ENCODE data around the gene NOC2L.

Gene NOC2L

DNA sequence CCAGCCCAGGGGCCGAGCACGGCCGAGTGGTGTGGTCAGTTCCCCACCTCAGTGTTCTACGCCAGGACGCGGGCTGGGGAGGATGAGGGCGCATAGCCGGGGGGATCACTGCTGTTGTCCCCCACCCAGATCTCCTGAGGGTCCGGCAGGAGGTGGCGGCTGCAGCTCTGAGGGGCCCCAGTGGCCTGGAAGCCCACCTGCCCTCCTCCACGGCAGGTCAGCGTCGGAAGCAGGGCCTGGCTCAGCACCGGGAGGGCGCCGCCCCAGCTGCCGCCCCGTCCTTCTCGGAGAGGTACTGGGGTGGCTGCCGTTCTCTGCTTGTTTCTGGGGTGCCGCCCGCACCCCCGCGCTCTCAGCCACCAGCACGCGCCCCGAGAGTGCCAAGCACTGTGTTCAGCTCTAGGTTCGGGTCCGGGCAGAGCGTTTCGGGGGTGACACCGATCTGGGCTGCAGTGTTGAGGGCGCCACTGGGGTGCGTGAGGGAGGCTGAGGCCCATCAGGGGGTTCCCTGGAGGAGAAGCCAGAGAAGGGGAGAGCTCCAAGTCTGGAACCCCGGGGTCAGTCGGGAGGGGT lies 18.0 kb downstream of the NOC2L start:
- DNase-seq, result no peak

DNA sequence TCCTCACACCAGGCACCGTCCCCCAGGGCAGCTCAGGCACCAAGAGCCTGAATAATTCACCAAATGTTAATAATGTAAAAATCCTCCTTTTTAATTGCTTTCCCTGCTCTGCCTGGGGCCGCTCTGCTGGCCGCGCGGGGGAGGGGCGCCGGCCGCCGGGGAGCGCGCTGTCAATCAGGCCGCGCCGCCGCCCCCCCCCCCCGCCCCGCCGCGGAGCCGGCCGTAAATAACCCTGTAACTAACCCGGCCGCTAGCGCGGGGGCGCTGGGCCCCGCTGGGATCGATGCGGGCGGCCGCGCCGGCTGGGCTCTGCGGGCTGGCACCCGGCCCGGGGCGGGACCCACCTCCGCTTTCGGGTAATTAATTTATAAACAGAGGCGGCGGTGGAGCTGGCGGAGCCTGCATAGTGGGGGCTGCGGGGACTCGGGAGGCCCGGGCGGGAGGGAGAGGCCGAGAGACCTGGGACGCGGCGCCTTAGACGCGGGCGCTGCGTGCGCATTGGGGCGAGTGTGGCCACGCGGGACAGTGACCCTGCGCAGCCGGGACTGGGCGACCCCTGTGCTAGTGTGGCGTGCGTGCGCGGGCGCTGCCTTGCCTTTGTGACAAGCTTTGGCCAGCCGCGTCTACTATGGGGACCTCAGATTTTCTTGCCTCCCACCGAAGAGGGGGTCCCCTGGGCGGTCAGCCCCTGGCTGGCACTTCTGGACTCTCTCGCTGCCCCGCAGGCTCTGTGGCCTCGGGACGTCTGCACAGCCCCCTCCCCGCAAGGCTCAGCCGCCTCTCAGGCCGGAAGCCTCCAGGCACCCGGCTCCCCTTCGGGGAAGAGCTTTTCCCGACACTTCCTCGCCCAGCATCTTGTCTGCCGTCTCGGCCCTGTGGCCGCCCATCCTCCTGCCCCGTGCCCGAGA lies 18.7 kb downstream of the NOC2L start:
- DNase-seq, result peak; percentile 59

DNA sequence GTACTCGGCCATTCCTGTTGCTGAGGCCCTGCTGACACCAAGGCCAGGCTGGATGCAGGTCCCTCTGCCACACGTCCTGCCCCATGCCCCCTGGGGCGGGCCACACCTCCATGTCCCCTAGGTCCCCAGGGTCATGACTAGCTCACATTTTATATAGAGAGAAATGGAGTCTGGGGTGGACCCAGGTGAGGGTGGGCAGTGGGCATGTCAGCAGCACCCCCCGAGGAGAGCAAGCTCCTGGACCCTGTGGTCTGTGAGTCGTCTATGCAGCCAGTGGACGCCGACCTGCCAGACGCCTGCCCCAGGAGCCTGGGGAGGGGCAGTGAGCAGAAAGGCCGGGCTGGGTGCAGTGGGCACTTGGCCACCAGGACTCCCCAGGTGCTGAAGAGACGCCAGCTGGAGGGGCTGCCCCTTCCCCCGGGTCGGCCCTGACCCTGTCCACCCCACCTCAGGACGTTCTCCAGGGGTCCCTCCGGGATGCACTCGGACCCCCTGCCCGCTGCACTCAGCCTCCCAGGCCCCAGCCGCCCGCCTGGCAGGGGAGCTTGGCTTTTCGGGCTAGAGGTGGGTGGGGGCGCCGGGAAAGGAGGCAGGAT lies 19.4 kb downstream of the NOC2L start:
- DNase-seq, result no peak

DNA sequence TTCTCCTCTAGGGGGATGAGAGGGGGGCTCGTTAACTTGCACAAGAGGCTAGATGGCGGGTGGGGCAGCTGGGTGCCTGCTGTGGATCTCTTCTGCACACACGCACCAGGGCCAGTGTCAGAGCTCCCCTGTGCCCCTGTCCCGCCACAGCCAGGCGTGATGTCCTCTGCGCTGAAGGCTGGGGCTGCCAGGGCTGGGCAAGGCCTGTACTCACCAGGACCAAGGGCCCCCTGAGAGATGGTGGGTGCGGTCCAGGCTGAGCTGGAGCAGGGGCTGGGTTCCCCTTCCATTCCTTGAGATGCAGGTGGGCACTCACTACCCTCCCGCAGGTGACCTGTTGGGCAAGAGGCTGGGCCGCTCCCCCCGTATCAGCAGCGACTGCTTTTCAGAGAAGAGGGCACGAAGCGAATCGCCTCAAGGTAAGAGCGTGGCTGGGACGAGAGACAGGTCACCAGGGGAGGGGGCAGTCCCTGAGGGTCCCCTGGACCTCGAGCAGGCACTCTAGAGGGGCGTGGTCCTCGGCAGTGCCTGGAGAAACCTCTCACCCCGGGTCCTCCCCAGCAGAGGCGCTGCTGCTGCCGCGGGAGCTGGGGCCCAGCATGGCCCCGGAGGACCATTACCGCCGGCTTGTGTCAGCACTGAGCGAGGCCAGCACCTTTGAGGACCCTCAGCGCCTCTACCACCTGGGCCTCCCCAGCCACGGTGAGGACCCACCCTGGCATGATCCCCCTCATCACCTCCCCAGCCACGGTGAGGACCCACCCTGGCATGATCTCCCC lies 20.2 kb downstream of the NOC2L start:
- no peak for DNase-seq

DNA sequence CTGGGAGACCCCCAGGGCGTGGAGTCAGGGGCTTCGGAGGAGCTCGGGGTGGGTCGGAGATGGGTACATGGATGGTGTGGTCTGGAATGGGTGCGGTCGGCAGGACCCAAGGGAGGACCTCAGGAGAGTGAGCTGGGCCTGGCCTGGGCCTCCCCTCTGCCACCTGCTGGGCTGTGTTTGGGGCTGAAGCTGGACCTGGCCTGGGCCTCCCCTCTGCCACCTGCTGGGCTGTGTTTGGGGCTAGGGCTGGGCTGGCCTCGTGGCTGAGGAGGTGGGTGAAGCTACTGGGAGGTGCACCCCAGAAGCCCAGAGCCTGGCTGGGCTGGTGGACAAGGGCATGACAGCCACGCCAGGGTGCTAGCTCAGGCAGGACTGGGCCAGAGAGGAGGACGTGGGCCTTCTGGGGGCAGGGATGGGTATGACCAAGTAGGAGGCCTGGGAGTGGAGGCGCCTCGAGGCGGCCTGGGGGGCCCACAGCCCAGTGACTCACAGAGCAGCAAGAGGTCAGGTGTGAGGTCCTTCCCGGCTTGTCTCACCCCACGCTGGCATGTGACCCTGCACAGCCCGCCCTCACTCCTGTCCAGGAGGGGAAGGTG lies 20.9 kb downstream of the NOC2L start:
- no peak for DNase-seq

DNA sequence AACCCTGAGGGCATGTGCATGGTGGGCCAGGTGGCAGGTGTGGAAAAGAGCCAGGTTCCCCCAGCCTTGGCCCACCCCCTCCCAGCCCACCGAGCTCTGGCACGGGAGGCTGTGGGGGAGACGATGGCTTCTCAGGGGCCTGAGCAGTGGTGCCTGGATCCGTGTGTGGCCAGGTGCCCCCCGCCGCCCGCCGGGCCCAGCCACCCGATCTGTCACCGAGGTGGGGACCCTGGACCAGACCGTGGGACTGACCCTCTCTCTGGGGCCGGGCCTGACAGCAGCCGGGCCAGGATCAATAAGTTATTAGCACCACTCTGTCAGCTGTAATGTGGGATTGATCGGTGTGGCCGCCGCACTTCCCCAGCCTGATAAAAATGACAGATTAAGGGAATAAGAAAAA lies 21.5 kb downstream of the NOC2L start:
- no peak for DNase-seq

DNA sequence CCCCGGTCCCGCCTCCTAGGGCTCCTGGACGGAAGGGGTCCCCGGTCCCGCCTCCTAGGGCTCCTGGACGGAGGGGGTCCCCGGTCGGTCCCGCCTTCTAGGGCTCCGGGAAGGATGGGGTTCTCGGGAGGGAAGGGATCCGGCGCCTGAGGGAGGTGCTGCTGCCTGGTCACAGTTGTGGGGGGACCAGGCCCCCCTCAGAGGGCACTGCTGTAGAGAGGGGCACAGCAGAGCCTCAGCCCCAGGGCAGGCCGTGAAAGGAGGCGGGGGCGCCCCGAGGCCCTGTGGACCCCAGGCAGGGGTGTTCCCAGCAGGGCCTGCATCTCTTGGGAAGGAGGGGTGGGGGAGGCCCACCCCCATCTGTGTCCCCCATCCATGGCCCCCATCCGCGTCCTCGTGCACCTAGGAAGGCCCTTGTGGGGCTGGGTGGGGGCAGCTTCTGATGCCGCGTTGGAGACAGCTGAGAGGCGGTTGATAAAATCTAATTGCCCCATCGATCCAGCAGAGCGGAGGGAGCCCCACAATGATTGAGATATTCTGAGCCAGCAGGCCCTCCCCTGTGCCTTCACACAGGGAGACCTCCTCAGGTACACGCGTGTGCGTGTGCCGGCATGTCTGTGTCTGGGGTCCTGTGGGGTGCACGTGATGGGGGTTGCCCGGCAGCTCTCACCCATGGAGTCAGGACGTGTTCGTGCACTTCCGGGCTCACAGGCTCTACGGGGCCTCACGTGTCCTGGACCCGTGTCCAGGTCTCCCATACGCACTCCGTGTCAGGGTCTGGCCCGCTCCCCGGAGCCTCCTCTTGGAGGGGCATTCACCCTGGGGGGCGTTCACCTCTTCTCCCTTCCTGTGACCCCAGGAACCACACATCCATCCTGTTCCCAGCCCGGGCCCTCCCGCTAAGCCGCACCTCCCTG lies 22.4 kb downstream of the NOC2L start:
- DNase-seq, result no peak

DNA sequence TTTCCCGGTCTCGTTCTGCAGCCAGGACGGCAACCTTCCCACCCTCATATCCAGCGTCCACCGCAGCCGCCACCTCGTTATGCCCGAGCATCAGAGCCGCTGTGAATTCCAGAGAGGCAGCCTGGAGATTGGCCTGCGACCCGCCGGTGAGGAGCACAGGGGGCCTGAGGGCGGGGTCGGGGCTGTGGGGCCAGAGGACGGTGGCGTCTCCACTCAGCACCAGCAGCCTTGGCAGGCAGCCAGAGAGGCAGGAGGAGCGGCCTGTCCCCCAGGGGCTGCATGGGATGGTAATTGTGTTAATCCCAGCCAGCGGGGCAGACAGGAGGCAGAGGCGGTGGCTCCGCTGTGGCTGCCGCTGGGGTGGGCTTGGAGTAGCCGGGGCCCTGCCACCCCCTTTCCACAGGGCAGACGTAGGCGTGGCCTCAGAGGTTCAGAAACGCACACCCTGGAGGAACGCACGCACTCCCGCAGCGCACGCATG lies 23.3 kb downstream of the NOC2L start:
- peak; percentile 37 for DNase-seq

DNA sequence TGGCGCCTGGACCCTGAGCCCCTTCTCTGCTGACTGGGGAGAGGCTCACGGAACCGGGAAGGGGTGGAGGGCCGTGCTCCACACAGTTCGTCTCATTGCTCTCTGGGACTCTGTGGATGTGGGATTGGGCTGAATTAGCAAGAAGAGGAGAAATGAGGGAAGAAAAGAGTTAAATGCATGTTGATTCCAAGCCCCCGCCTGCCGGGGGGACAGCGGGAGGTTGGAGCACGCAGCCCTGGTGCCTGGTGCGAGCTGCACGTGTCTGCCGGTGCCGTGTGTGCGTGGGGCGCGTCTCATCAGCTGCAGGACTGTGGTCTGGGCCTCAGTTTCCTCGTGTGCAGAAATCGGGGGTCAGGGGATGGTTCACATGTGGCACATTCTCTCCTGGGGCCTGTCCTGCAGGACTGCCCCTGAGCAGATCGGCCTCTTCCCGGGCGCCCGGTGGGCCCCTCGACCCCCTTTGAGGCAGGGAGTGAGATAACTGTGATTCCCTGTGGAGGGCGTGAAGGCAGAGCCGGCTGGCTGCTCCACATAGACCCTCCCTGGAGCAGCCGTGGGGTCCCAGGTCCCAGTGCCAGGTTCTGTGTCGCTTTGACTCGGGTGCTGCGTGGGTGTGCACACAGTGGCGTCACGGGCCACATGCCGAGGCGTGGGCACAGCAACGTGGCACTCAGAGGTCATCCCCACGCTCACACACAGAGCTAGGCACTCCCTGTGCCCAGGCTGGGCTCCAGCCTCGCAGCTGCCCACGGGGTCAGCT lies 23.9 kb downstream of the NOC2L start:
- DNase-seq, result no peak

DNA sequence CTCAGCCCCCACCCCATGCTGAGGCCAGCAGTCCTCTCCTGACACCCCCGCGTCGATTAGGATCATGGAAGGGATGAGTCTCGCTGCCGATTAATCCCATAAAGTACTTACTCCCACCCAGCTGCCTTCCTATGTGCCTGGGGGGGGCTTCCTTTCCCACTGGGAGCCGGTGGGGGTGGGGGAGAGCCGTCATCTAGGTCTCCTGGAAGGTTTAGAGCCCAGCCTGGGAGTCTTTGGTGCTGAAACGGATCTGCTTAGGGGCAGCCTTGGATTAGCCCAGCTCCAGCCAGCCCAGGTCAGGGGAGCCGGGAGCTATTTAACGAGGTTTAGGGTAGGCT lies 25.5 kb downstream of the NOC2L start:
- DNase-seq, result no peak

DNA sequence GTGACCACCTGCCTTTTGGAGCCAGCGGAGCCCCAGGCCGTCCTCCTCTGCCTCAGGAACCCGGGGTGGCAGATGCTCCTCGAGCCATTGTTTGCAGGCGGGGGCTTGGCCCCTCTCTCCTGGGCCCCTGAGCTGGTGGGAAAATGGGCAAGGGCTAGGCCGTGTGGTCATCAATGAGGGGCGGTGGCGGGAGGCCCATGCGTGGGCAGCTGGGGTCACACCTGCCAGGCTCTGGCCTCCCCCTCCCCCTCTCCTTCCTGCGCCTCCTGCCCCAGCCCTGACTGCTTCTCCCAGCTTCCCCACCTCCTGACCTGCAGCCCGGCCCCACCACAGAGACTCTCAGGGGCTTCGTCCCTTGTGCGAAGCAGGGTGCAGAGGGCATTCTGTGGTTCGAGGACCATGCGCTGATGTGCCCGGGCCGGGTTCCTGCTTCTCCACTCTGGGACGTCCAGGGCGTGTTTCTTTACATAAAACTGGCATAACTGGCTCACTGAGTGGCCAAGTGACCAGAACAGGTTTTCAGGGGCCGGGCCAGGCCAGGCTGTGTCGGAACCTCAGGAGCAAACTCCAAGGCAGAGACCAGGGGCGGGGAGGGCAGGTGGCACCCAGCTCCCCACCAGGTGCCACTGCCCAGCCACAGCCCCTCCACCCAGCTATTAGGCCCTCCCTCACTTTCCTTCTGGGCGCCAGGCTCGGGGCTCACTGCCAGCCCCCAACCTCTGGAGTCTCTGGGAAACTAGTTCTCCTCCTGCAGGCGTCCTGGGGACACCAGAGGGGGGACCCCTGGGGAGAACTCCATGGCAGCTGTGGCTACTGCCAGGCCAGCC lies 26.1 kb downstream of the NOC2L start:
- DNase-seq, result no peak

DNA sequence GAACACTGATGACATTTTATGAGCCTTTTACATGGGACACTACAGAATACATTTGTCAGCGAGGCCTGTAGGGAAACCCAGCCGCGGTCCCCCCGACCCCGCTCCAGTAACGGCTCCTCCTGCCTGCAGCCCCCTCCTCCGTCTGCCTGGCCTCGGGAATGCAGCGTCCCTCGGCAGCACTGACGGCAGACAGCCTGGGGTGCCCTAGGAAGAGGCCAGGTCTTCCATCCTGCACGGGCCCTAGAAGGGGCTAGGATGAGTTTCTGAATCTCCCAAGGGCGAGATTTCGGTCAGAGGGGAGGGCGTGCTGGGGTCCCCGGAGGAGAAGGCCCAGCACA lies 26.9 kb downstream of the NOC2L start:
- DNase-seq, result no peak

DNA sequence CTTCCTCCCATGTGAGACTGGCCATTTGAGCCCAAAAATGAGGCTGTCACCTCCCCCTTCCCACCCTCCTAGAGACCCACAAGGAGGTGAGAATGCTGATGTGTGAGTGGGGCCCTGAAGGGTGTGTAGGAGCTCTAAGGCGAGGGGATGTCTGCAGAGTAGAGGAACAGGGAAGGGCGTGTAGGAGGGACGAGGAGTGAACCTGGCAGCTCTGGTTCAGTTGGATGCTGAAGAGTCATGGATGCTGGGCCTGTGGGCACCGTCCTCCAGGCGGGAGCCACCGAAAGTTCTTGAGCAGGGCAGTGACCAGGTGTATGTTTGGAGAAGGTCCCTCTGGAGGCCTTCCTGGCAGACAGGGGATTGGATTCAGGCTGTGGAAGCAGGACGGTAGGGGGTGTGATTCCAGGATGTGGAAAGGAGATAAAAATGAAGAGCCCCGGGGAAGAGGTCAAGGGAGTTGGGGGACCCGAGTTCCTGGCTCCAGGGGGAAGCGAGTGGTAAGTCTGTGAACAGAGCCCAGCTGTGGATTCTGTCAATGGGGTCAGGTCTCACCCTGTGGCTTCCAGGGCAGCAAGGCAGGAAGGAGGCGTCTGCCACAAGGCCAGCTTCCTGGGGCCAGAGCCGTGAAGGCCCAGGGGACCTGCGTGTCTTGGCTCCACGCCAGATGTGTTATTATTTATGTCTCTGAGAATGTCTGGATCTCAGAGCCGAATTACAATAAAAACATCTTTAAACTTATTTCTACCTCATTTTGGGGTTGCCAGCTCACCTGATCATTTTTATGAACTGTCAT lies 27.5 kb downstream of the NOC2L start:
- DNase-seq, result no peak

DNA sequence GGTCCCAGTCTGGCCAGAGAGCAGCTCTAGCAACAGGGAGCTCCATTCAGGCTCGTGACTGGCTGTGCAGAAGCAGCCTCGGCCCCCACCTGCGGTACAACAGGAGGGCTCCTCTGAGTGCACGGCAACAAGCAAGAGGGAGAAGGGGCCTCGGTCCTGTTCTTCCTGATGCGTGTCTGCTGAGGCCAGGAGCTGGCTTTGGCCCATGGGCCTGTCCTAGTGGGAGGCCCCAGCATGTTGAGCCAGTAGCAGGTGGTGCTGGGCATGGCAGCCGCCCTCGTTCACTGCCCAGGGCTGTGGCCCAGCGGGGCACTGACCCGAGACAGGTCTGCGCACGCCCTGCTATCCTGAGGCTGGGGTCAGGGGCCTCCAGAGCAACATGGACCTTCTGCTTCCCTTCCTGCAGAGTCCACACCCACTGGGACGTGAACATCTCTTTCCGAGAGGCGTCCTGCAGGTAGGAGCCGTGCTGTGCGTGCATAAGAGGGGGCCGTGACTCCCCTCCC lies 28.4 kb downstream of the NOC2L start:
- DNase-seq, result no peak

DNA sequence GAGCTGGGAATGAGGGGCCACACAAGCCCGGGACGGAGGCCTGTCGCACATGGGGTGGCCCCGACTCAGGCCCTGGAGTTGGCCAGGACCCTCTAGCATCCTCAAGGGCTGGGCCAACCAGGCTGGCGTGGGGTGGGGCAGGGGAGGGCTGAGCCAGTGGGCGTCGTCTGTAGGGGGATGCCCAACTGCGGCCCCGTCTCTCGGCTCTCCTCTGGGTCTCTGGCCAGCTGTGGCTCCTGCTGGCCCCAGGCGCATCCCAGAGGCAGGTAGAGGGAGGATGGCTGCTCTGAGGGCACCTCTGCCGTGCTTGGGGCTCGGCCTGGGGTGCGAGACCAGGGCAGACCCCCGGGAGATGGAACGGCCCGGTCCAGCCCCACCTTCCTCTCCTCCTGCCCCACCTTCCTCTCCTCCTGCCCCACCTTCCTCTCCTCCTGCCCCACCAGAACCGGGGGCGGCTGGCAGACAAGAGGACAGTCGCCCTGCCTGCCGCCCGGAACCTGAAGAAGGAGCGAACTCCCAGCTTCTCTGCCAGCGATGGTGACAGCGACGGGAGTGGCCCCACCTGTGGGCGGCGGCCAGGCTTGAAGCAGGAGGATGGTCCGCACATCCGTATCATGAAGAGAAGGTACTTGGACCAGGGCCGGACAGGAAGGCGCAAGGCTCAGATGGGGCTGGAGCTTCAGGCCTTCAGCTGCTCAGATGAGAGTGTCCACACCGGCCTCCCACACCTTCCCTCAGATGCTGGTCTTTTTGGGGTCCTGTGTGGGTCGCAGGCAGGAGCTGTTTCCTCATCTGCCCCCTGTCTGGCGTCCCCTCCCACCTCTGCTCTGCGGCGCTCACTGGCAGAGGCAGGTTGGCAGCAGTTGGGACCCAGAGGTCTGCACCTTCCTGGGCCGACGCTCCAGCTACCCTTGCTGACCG lies 29.1 kb downstream of the NOC2L start:
- DNase-seq, result no peak

DNA sequence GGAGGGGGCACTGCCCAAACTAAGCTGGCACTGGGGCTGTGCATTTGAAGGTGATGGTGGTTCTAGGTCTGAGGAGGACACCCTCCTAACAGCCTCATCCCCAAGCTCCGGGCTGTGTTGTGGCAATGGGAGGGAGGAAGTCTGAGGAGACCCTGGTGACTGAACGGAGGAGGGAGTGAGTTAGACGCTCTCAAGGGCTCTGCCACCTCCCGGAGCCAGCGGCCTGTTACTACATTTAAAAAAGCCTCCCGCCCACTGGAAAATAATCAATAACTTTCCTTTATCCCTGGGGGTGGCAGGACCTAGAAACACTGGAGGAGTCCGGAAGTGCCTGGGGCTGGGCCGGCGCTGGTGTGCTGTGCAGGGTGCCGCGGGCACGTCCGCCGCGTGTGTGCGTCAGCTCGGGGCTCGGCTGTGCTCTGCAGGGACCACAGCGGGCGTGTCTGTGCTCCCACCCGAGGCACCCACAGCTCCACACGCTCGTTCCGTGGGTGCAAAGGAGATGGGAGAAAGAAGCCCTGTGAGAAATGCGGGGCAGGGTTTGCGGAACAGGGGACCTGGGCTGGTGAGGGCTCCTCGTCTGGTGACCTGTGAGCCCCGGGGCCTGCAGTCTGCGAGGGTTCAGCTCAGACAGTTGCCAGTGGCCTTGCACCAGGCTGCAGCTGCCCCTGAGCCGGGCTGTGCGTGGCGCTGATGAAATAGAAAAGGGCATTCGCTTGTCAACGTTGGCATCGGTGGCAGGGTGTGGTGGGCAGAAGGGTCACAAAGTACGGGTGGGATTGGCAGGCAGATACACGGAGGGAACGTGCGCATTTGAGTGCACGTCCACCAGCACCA lies 30.0 kb downstream of the NOC2L start:
- no peak for DNase-seq

DNA sequence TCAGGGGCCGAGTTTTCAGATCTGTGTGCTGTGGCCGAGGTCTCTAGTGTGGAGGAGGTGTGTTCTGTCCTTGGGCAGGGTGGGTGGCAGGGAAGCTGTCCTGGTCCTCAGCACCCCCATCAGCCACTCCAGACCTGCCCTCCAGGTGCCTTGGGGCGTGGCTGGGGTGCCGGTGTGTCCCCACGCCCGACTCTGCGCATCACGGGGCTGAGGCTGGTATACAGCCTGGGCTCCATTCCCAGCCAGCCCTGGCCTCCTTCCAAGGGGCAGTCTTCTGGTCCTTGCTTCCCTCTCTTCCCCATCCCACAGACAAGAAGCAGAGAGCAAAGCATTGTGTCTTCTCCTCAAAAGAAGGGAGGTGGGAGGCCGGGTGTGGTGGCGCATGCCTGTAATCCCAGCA lies 31.3 kb downstream of the NOC2L start:
- DNase-seq, result no peak
